H7 (cell line): ENCODE measurements around the gene FREM1. TPM values are rescaled to one million over a fixed set of nuclear protein-coding genes. Genes with fewer than 3 reads are reported as not detected.

Experiments used
- DNase-seq: peaks from one replicate; pipeline ENCODE4 v3.0.0; 2012
- H3K27me3 ChIP-seq: 2 replicates; pipeline ENCODE4 v1.6.0; 2011; ENCODE audit warnings: mild to moderate bottlenecking, low read length; ENCODE audit not compliant: control insufficient read depth, insufficient read depth
- H3K36me3 ChIP-seq: replicated peaks from 2 replicates; pipeline ENCODE4 v1.5.1; 2011; ENCODE audit warnings: low read length; ENCODE audit not compliant: control insufficient read depth, insufficient read depth
- H3K4me3 ChIP-seq: 2 replicates; pipeline ENCODE4 v1.5.1; 2011; ENCODE audit warnings: low read depth, mild to moderate bottlenecking, control low read depth, low read length, moderate library complexity; ENCODE audit not compliant: insufficient read depth
- total RNA-seq: library from RNA; depleted of rRNA; stranded (reverse); fragments of >200 nt; shearing (Covaris generic); gene quantifications from 2 replicates; pipeline ENCODE4 v1.2.3, GENCODE V29; 2014

FREM1 gene
- total RNA-seq, 1 experiment from 2014 or later, result 4.8 TPM

DNA sequence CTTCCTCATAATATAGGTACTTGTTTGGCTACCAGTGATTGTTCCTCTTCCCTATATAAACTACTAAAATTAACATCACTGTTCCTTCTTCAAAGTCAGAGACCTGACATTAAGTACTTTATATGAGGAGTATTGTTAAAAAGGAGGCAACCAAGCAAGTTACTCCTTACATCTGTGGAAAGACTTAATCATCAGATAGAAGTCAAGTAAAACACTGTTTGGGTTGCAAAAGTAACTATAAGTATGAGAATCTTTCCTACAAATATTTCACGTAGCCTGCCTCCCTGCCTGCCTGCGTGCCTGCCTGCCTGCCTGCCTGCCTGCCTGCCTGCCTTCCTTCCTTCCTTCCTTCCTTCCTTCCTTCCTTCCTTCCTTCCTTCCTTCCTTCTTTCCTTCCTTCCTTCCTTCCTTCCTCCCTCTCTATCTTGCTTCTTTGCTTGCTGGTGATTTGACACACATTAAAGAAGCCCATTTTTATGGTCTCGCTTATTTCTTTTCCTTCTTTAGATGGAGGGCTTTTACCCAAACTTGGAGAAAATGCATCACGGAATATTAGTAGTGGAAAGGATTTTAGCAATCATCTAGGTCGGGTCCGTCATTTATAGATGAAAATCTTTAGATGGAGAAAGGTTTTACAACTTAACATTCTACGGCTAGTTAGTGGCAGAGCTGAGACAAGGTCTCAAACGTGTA is 190.9 kb downstream of the FREM1 start:
- Histone ChIP-seq H3K27me3 (peaks cover 38% of the 10 kb centered on the region), H3K36me3 (no peaks in the 10 kb centered on the region; the same call in 1 of the 2 replicates), H3K4me3 (peak overlapping the region; percentile 17; the same call in 1 of the 2 replicates)
- DNase-seq, result no peak

DNA sequence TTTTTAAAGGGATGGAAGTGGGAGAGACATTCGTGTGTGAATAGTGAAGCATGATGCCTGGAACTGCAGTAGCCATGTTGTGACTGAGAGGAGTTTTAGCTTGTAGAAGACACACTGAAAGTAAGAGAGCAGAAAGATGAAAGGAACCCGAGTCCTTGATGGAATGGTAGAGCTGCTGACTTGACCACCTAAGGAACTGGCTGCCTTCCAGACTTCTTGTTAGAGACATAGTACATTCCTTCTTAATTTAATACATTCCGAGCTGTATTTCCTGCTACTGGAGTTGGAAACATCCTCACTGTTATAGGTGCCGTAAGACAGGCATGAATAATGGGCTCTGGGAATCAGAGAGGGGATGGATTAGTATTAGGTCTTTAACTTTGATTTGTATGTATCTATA is 195.1 kb downstream of the FREM1 start:
- Histone ChIP-seq H3K27me3 (peaks cover 10% of the 10 kb centered on the region; the same call in 1 of the 2 replicates), H3K36me3 (no peaks in the 10 kb centered on the region; the same call in 1 of the 2 replicates)

DNA sequence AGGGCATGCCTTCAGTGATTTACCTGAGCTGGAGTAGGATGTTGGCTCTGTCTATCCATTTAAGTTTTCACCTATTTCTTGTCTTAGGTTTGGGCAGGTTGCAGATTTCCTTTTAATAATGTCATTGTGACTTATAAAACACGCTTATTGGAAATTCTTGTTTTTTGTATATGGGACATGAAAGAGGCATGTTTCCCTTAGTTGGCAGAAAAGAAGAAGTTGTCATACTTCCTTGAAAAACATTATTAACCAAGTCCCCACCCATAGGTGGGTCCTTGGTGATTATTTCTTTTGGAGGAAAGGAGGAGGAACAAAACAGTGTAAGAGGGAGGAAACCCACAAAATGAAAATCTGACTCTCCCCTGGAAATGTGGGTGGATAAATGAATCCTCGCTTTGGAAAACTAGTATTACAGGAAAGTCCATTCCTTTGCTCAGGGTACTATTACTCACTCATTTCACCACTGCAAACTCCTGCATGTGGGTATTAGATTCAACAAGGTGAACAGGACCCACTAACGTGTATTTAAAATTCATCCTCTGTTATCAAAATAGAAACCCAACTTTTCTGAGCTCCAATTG is 197.0 kb downstream of the FREM1 start:
- H3K27me3 ChIP-seq, result peaks cover 2% of the 10 kb centered on the region; the same call in 1 of the 2 replicates
- no peak for DNase-seq
- no peaks in the 10 kb centered on the region; the same call in 1 of the 2 replicates for H3K36me3 ChIP-seq
- H3K4me3 ChIP-seq, result no peak overlapping the region

More for the DNA sequence above, 195.1 kb downstream of the FREM1 start:
- DNase-seq, result no peak
- H3K4me3 ChIP-seq, result no peak overlapping the region

DNA sequence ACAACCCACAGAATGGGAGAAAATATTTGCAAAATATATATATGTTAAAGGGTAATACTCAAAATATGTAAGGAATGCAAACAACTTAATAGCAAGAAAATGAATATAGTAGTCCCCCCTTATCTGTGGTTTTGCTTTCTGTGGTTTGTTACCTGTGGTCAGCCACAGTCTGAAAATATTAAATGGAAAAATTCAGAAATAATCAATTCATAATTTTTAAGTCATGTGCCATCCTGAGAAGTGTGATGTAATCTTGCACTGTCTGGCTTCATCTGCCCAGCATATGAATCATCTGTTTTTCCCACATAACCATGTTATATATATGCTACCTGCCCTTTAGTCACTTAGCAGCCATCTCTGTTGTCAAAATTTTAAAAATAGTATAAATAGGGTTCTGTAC is 199.4 kb downstream of the FREM1 start:
- DNase-seq, result no peak
- Histone ChIP-seq H3K27me3 (no peaks in the 10 kb centered on the region), H3K4me3 (no peak overlapping the region), H3K36me3 (no peaks in the 10 kb centered on the region)

DNA sequence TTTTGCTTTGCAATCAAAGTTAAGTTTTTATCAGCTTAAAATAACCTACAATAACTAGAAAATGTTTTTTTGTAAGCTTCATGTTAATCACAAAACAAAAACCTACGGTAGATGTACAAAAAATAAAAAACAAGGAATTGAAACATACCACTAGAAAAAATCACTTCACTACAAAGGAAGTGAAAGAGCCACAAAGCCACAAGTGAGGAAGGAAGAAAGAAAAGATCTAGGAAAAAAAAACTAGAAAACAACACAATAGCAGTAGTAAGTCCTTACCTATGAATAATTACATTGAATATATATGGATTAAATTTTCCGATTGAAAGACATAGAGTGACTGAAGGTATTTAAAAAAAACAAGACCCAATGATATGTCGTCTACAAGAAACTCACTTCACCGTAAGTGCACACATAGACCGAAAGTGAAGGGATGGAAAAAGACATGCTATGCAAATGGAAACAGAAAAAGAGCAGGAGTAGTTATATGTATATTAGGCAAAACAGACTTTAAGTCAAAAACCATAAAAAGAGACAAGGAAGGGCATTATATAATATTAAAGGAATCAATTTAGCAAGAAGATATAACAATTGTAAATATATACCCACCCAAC is 203.6 kb downstream of the FREM1 start:
- Histone ChIP-seq H3K36me3 (no peaks in the 10 kb centered on the region), H3K4me3 (no peak overlapping the region), H3K27me3 (no peaks in the 10 kb centered on the region)
- no peak for DNase-seq

DNA sequence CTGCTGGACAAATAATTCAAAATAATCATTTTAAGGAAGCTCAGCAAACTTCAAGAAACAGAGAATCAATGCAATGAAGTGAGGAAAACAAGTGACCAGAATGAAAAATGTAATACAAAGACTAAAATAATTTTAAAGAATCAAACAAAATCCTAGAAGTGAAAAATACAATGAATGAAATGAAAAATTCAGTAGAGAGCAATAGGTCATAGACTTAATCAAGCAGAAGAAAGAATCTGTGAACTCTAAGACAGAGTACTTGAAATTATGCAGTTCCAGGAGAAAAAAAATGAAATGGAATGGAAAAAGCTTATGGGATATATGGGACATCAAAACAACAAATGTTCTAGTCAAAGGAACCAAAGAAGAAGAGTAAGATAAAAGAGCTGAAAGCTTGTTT is 205.1 kb downstream of the FREM1 start:
- no peak for DNase-seq
- no peak overlapping the region for H3K4me3 ChIP-seq
- no peaks in the 10 kb centered on the region for H3K27me3 ChIP-seq
- no peaks in the 10 kb centered on the region for H3K36me3 ChIP-seq

DNA sequence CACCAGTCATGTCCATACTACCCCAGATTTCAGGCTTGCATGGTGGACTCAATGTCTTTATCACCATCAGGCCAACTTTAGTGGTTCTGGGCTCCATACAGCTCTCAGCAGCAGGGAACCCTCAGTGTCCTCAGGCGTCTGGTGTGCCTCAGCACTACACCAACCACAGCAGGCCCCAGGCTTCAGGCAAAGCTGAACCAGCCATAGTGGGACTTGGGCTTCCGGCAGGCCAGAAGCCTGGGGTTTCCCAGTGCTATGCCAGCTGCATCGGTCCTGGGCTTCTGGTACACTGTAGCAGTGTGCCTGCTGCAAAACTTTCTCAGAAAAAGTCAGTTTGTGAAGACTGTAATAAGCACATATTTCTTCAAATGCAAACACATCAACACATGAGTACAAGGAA is 205.9 kb downstream of the FREM1 start:
- Histone ChIP-seq H3K4me3 (no peak overlapping the region), H3K27me3 (no peaks in the 10 kb centered on the region), H3K36me3 (no peaks in the 10 kb centered on the region)
- no peak for DNase-seq

DNA sequence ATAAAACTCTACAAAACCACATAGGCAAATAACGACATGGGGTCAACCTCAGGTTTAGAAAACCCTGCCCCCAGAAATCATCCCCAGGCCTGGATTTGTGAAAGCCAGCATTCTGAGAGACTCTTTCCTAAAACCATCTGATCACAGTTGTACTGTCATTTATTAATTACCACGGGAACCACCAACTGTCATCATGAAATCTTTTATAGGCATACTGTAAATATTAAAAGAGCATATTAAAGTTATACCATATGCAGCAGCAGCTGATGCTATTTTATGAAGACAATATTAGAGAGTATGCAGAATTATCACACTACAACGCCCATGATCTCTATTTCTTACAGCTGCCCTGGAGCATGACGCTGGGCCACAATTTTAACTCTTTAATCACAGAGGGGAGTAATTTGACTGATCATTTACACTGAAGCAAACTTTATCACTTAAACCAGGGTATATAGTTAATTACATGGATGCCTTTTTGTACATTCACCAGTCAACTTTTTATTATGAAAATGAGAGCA is 208.0 kb downstream of the FREM1 start:
- no peak overlapping the region for H3K4me3 ChIP-seq
- no peaks in the 10 kb centered on the region for H3K27me3 ChIP-seq
- no peak for DNase-seq
- H3K36me3 ChIP-seq, result no peaks in the 10 kb centered on the region

DNA sequence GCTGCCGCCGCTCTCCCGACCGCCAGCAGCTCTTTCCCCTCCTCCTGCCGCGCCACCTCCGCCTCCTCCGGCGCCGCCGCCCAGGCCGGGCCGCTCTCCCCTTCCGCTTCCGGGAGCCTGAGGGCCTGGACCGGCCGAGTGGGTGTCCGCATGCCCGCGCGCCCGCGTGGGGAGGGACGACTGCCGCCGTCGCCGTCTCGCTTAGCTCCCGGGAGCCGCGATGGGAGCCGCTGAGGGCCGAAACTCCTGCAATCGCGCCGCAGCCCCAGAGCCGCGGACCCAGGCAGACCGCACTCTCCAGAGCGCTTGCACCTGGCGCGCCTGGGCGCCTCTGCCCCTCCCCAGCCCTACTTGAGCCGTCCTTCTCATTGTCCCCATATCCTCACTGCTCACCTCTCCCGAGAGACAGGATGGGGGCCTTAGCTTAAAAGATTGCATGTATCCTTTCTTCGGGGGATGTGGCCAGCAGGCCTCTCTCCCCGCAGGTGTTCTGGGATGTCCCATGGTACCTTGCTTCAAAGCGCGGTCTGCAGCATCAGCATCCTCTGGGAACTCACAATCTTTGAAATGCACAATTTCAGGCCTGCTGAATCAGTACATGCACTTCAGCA is 216.9 kb downstream of the FREM1 start, which contains the start of gene ZDHHC21:
Gene ZDHHC21, minus strand, starts transcription at position 182 of the 611 bp plus-strand sequence. CDS start 19,092 bp downstream, outside the sequence.
- H3K36me3 ChIP-seq, result peaks cover 3% of the 10 kb centered on the region

DNA sequence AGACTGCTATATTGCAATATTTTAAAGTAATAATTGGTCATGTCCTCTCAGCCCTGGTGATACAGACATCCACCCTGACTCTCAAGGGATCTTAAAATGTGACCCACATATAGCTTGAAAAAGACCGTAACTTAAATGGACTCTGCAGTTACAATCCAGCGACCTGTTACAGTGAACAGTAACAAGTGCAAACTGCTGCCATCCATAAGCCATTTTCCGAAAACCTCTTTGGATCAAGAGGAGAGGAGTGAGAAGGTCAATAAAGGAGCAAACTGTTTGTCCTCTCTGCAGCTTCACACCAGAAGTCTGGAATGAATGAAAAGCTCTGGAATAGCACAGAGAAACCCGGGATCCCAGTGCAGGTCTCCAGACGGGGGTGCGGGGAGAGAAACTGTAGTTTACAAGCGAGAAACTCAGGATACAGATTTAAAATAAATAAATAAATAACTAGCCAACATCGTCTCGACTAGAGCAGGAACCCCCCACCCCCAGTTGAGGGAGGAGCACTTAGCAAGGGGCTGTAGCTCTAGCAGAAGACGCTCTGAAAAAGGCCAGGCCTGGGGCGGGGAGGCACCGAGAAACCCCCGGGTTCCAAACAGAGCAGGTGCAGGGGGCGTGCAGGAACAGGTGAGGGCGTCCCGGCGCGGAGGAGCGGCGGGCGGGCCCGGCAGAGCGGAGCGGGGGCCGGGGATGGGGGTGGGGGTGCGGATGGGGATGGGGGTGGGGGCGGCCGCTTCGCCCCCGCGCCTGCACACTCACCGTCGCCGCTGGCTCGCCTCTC is 217.6 kb downstream of the FREM1 start:
- H3K4me3 ChIP-seq, result peak overlapping the region; percentile 68
- peaks cover 3% of the 10 kb centered on the region for H3K36me3 ChIP-seq
- DNase-seq, result no peak
- H3K27me3 ChIP-seq, result peaks cover 3% of the 10 kb centered on the region; the same call in 1 of the 2 replicates

More for the DNA sequence above, 216.9 kb downstream of the FREM1 start, which contains the start of gene ZDHHC21:
- Histone ChIP-seq H3K4me3 (peak within 1 kb of the TSS; percentile 68), H3K27me3 (peaks cover 3% of the 10 kb centered on the region; the same call in 1 of the 2 replicates)
- DNase-seq, result peak; percentile 79

DNA sequence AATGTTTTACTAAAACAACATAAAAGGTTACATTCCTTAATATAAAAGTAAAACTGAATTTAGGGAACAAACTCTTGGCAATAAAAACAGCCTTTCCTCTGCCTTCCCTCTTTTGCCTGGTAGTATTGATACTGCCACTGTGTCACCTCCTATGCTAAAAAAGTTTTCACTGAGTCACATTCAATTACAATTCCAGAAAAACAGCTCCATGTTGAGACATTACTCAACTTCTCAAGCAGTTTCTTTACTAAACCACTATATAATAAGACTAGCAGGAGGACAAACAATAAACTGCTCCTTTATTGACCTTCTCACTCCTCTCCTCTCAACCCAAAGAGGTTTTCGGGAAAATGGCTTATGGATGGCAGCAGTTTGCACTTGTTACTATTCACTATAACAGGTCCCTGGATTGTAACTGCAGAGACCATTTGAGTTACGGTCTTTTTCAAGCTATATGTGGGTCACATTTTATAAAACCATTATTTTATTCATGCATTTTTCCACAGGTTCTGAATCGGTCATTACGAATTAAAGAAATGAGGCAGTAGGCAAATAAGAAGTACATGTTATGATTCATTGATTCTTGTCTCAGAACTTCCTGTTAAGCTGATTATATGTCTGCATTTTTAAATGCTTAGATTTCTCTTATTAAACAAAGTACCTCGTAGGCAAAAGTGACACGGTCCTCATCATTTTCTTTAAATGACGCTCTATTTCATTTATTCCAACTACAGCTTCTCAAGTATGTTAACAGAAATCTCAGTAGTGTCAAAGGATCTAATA is 219.1 kb downstream of the FREM1 start:
- Histone ChIP-seq H3K27me3 (peaks cover 3% of the 10 kb centered on the region; the same call in 1 of the 2 replicates), H3K4me3 (no peak overlapping the region), H3K36me3 (peaks cover 3% of the 10 kb centered on the region)
- no peak for DNase-seq

DNA sequence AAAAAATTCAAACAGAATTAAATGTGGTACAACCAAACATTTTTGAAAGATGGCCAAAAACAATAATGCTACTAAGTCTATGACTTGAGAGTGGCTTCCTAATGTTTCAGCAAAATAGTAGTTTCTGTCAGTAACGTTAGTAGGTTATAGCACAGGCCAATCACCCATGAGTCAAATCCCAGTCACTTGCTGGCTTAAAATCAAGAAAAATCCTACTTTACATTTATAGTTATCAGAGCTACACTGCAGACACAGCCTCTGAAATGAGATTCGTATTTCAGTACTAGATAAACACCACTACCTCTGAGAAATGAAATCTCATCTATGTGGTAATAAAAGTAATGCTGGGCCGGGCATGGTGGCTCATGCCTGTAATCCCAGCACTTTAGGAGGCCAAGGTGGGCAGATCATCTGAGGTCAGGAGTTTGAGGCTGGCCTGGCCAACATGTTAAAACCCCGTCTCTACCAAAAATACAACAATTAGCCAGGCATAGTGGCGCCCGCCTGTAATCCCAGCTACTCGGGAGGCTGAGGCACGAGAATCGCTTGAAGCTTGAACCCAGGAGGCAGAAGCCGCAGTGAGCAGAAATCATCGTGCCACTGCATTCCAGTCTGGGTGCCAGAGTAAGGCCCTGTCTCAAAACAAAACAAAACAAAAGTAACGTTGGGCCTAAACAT is 223.0 kb downstream of the FREM1 start:
- Histone ChIP-seq H3K36me3 (peaks cover 3% of the 10 kb centered on the region), H3K4me3 (no peak overlapping the region), H3K27me3 (no peaks in the 10 kb centered on the region)
- DNase-seq, result no peak

DNA sequence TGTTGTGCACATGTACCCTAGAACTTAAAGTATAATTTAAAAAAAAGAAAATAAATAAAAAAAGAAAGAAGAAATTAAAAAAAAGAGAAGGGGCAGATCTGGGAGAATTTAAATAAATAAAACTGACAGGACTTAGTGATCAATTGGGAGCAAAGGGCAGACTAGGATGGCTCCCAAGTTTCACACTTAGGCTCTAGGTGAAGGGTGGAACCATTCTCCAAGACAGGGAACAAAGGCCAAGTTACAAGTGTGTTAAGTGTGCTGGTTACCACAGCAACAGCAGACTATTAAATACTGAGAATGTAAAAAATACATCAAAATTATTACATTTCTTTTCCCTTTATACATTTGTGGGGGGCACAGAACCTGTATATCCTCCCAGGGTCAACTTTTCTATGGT is 224.1 kb downstream of the FREM1 start:
- H3K4me3 ChIP-seq, result no peak overlapping the region
- peaks cover 3% of the 10 kb centered on the region for H3K36me3 ChIP-seq
- H3K27me3 ChIP-seq, result no peaks in the 10 kb centered on the region
- DNase-seq, result no peak
